GM18508 (cell line): ENCODE data around the gene NFYC.

Source experiments
- ATAC-seq: cut with Tn5 transposase; IDR thresholded peaks from one replicate; pipeline ENCODE4 v1.9.1; 2021; ENCODE audit warnings: moderate number of reproducible peaks; ENCODE audit not compliant: insufficient read depth, unreplicated experiment

The NFYC gene

DNA sequence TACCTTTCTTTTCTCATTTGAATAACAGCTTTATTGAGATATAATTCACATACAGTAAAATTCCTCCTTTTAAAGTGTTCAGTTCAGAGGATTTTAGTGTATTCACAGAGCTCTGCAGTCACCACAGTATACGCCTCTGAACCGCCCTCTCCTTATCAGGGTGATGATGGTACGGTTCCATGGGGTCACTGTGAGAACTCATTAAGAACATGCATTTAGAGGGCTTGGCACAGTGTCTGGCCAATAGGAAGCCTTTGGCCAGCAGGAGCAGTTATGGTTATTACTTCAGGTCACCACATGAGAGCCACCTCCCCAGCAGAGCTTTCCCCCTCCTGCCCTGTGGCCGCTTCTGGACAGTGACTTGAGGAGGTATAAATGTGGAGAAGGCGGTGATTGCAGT is 119.4 kb downstream of the NFYC start:
- no peak for ATAC-seq

DNA sequence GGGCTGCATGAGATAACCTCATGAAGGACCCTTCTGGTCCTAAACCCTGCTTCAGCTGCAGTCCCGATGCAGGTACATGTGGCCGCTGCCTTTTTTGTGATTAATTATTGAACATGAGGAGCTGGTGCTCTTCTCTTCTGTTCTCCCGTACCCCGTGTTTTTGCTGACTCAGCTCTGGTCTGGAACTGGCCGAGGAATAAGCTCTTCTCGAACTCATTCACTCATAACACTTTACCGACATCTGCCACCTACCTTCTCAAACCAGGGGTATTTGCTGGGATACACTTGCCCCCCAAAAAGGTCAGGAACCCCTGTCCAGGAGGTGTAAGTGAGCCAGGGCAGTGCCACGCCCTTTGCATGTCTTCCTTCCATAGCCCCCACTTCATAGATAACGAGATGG is 123.9 kb downstream of the NFYC start:
- no peak for ATAC-seq

DNA sequence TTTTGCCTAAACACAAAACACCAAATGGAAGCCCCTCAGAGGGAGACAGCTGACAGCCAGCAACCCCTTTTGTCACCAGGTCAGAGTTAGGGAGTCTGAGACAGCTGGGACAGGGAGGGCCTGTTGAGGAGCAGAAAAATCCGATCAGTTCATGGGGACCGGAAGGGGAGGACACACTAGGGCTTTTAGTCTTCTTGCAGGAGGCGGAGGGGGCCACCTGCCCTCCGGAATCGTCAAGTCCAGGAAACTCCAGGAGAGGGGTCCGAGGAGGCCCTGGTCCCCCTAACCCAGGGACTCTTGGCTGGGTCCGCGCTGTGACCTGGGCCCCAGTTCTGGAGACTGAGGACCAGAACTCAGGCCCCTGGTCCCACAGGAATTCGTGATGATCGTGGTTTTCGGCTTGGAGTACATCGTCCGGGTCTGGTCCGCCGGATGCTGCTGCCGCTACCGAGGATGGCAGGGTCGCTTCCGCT is 126.3 kb downstream of the NFYC start:
- no peak for ATAC-seq

DNA sequence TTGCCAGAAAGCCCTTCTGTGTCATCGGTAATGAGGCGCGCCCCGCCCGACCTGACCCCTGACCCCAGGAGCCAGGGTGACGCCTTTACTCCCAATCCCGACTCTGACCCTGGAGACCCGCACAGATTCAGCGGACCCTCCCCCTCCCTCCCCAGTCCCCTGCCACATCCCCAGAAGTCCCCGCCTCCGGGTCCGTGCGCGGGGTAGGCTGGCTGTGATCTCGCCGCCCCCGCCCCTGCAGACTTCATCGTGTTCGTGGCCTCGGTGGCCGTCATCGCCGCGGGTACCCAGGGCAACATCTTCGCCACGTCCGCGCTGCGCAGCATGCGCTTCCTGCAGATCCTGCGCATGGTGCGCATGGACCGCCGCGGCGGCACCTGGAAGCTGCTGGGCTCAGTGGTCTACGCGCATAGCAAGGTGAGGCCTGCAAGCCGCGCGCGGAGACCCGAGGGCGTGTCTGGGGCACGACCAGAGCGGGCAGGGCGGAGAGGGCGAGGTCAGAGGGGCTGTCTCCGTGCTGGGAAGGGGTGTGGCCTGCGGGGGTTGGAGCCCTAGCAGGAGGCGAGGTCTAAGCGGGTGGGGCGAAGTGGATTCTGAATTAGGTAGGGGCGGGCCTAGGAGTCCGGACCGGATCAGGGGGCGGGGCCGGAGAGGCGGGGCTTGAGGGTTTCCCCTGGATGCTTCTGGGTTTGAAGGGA is 126.9 kb downstream of the NFYC start:
- ATAC-seq: no peak

DNA sequence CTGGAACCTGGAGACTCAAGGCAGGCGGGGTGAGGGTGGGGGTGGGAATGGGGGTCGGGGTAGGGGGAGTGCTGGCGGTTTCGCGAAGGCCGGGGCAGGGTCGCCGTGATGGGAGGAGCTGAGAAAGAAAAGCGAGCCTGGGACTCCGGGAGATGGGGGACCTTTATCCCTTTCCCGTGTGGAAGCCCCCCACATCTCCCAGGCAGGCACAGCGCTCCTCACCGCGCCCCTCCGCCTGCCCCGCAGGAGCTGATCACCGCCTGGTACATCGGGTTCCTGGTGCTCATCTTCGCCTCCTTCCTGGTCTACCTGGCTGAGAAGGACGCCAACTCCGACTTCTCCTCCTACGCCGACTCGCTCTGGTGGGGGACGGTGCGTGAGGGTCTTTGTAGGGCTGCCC is 127.6 kb downstream of the NFYC start:
- no peak for ATAC-seq

DNA sequence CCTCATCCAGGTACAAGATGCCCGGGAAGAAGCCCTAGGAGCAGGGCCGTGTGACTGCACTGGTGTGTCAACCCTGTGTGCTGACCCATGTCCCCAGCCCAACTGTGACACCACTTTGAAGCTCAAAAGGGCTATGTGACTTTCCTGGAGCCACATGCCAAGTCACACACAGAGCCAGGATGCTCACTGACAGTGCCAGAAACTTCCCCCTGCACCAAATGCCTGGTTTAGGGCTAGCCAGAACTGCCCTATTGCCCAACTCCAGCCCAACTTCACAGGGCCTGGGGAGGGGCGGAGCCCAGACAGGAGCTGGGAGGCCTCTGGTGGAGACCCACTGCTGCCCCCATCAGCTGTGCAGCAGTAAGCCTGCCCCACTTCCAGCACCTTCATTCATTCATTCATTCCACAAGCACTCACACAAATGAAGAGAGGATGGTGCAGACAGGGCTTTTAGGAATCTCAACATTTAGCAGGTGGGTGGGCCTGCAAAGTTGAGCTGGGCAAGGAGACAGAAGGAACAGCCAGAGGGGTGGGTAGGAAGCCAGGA is 128.8 kb downstream of the NFYC start:
- ATAC-seq: no peak
